ENCODE measurements around the gene CLK3. TPM values are rescaled to one million over a fixed set of nuclear protein-coding genes. Genes with fewer than 3 reads are reported as not detected.
"Not testable (repeated sequence)": the region's sequence is repeated elsewhere in the genome, so short reads cannot be mapped to it uniquely, and the experiment has no call there.

The CLK3 gene
- total RNA-seq, 1 donor from 2014 or later = 122 TPM

GRCh38 chr15:74592222-74592621, 23.4 kb upstream of the CLK3 start:
- Mint-ChIP-seq H3K4me1 (ENCODE audit: low read depth) (peaks cover 3% of the 10 kb centered on the region), H3K27ac (no peak overlapping the region), H3K27me3 (ENCODE audit: low read depth) (no peaks in the 10 kb centered on the region), H3K36me3 (ENCODE audit: low read depth) (peaks cover 49% of the 10 kb centered on the region), H3K4me3 (ENCODE audit: low read depth) (no peak overlapping the region), H3K9me3 (no peaks in the 10 kb centered on the region)
- DNase-seq (ENCODE audit: low spot score) = no peak
- intact Hi-C loops (cut with micrococcal nuclease) = no loop called here

- intact Hi-C loops (cut with micrococcal nuclease) = no loop called here
- no peaks in the 10 kb centered on the region for H3K9me3 Mint-ChIP-seq
- no peaks in the 10 kb centered on the region for H3K27me3 Mint-ChIP-seq (ENCODE audit: low read depth)
- H3K27ac Mint-ChIP-seq = no peak overlapping the region
- H3K4me1 Mint-ChIP-seq (ENCODE audit: low read depth) = peaks cover 9% of the 10 kb centered on the region
- DNase-seq (ENCODE audit: low spot score) = no peak
- H3K36me3 Mint-ChIP-seq (ENCODE audit: low read depth) = peaks cover 55% of the 10 kb centered on the region
- H3K4me3 Mint-ChIP-seq (ENCODE audit: low read depth) = no peak overlapping the region
Measured at GRCh38 chr15:74593122-74593521, 22.5 kb upstream of the CLK3 start.

GRCh38 chr15:74594455-74594854, 21.2 kb upstream of the CLK3 start:
- Mint-ChIP-seq H3K4me3 (ENCODE audit: low read depth) (no peak overlapping the region), H3K27ac (no peak overlapping the region), H3K9me3 (no peaks in the 10 kb centered on the region), H3K4me1 (ENCODE audit: low read depth) (peaks cover 22% of the 10 kb centered on the region), H3K27me3 (ENCODE audit: low read depth) (no peaks in the 10 kb centered on the region), H3K36me3 (ENCODE audit: low read depth) (peaks cover 56% of the 10 kb centered on the region)
- intact Hi-C loops (cut with micrococcal nuclease) = no loop called here
- DNase-seq (ENCODE audit: low spot score) = no peak

GRCh38 chr15:74595271-74595670, 20.4 kb upstream of the CLK3 start:
- Mint-ChIP-seq H3K4me3 (ENCODE audit: low read depth) (no peak overlapping the region), H3K9me3 (no peaks in the 10 kb centered on the region), H3K27ac (peak overlapping the region; percentile 9), H3K4me1 (ENCODE audit: low read depth) (peaks cover 23% of the 10 kb centered on the region), H3K27me3 (ENCODE audit: low read depth) (no peaks in the 10 kb centered on the region), H3K36me3 (ENCODE audit: low read depth) (peaks cover 48% of the 10 kb centered on the region)
- DNase-seq (ENCODE audit: low spot score) = no peak
- intact Hi-C loops (cut with micrococcal nuclease) = no loop called here

GRCh38 chr15:74596736-74597135, 18.9 kb upstream of the CLK3 start:
- not testable (repeated sequence) for H3K9me3 Mint-ChIP-seq, H3K27ac Mint-ChIP-seq
- peaks cover 37% of the 10 kb centered on the region for H3K36me3 Mint-ChIP-seq (ENCODE audit: low read depth)

GRCh38 chr15:74597146-74597705, 18.4 kb upstream of the CLK3 start:
- H3K4me3 Mint-ChIP-seq (ENCODE audit: low read depth); intact Hi-C loops (cut with micrococcal nuclease); H3K27me3 Mint-ChIP-seq (ENCODE audit: low read depth); H3K9me3 Mint-ChIP-seq; DNase-seq (ENCODE audit: low spot score); H3K27ac Mint-ChIP-seq: not testable (repeated sequence)
- H3K36me3 Mint-ChIP-seq (ENCODE audit: low read depth) = peaks cover 37% of the 10 kb centered on the region
- peaks cover 23% of the 10 kb centered on the region for H3K4me1 Mint-ChIP-seq (ENCODE audit: low read depth)

More at GRCh38 chr15:74596736-74597135, 18.9 kb upstream of the CLK3 start:
- H3K27me3 Mint-ChIP-seq (ENCODE audit: low read depth); DNase-seq (ENCODE audit: low spot score); H3K4me3 Mint-ChIP-seq (ENCODE audit: low read depth); intact Hi-C loops (cut with micrococcal nuclease): not testable (repeated sequence)
- H3K4me1 Mint-ChIP-seq (ENCODE audit: low read depth) = peaks cover 23% of the 10 kb centered on the region

- peaks cover 30% of the 10 kb centered on the region for H3K36me3 Mint-ChIP-seq (ENCODE audit: low read depth)
- H3K9me3 Mint-ChIP-seq = no peaks in the 10 kb centered on the region
Measured at GRCh38 chr15:74598126-74598842, 17.4 kb upstream of the CLK3 start.

GRCh38 chr15:74599156-74599555, 16.5 kb upstream of the CLK3 start:
- peak overlapping the region; percentile 38 for H3K27ac Mint-ChIP-seq
- no peak for DNase-seq (ENCODE audit: low spot score)
- peaks cover 23% of the 10 kb centered on the region for H3K4me1 Mint-ChIP-seq (ENCODE audit: low read depth)
- H3K27me3 Mint-ChIP-seq (ENCODE audit: low read depth) = no peaks in the 10 kb centered on the region
- H3K9me3 Mint-ChIP-seq = no peaks in the 10 kb centered on the region
- peaks cover 25% of the 10 kb centered on the region for H3K36me3 Mint-ChIP-seq (ENCODE audit: low read depth)
- H3K4me3 Mint-ChIP-seq (ENCODE audit: low read depth) = peak overlapping the region; percentile 98
- intact Hi-C loops (cut with micrococcal nuclease) = loop anchor here (2.0 kb wide), 1 partner anchor 16 kb away; the partner anchor contains the start of gene CLK3

More at GRCh38 chr15:74598126-74598842, 17.4 kb upstream of the CLK3 start:
- peak; percentile 88 for DNase-seq (ENCODE audit: low spot score)
- H3K27me3 Mint-ChIP-seq (ENCODE audit: low read depth) = no peaks in the 10 kb centered on the region
- peak overlapping the region; percentile 98 for H3K4me3 Mint-ChIP-seq (ENCODE audit: low read depth)
- H3K27ac Mint-ChIP-seq = peak overlapping the region; percentile 98
- intact Hi-C loops (cut with micrococcal nuclease) = loop anchor here (1.0 to 2.0 kb wide), 3 partner anchors 17 to 58 kb away; partner anchors contain the start of gene CLK3
- H3K4me1 Mint-ChIP-seq (ENCODE audit: low read depth) = peaks cover 23% of the 10 kb centered on the region

- Mint-ChIP-seq H3K9me3 (no peaks in the 10 kb centered on the region), H3K4me1 (ENCODE audit: low read depth) (peaks cover 14% of the 10 kb centered on the region), H3K4me3 (ENCODE audit: low read depth) (no peak overlapping the region), H3K27ac (no peak overlapping the region), H3K36me3 (ENCODE audit: low read depth) (peaks cover 5% of the 10 kb centered on the region), H3K27me3 (ENCODE audit: low read depth) (no peaks in the 10 kb centered on the region)
- no peak for DNase-seq (ENCODE audit: low spot score)
- intact Hi-C loops (cut with micrococcal nuclease) = no loop called here
Measured at GRCh38 chr15:74603026-74603788, 12.4 kb upstream of the CLK3 start.

- no peaks in the 10 kb centered on the region for H3K9me3 Mint-ChIP-seq
- no peak overlapping the region for H3K4me3 Mint-ChIP-seq (ENCODE audit: low read depth)
- H3K36me3 Mint-ChIP-seq (ENCODE audit: low read depth) = no peaks in the 10 kb centered on the region
- intact Hi-C loops (cut with micrococcal nuclease) = no loop called here
- H3K27ac Mint-ChIP-seq = no peak overlapping the region
- H3K27me3 Mint-ChIP-seq (ENCODE audit: low read depth) = no peaks in the 10 kb centered on the region
- no peak for DNase-seq (ENCODE audit: low spot score)
- peaks cover 5% of the 10 kb centered on the region for H3K4me1 Mint-ChIP-seq (ENCODE audit: low read depth)
Measured at GRCh38 chr15:74603789-74604705, 11.6 kb upstream of the CLK3 start.

GRCh38 chr15:74604983-74605794, 10.4 kb upstream of the CLK3 start:
- intact Hi-C loops (cut with micrococcal nuclease) = no loop called here
- H3K27me3 Mint-ChIP-seq (ENCODE audit: low read depth) = no peaks in the 10 kb centered on the region
- H3K9me3 Mint-ChIP-seq = no peaks in the 10 kb centered on the region
- no peaks in the 10 kb centered on the region for H3K36me3 Mint-ChIP-seq (ENCODE audit: low read depth)
- H3K27ac Mint-ChIP-seq = no peak overlapping the region
- H3K4me1 Mint-ChIP-seq (ENCODE audit: low read depth) = no peaks in the 10 kb centered on the region
- H3K4me3 Mint-ChIP-seq (ENCODE audit: low read depth) = no peak overlapping the region
- no peak for DNase-seq (ENCODE audit: low spot score)

GRCh38 chr15:74605795-74606150, 9.9 kb upstream of the CLK3 start:
- H3K27me3 Mint-ChIP-seq (ENCODE audit: low read depth) = no peaks in the 10 kb centered on the region
- intact Hi-C loops (cut with micrococcal nuclease) = no loop called here
- no peaks in the 10 kb centered on the region for H3K4me1 Mint-ChIP-seq (ENCODE audit: low read depth)
- no peak for DNase-seq (ENCODE audit: low spot score)
- H3K27ac Mint-ChIP-seq = no peak overlapping the region
- H3K36me3 Mint-ChIP-seq (ENCODE audit: low read depth) = no peaks in the 10 kb centered on the region
- no peak overlapping the region for H3K4me3 Mint-ChIP-seq (ENCODE audit: low read depth)
- no peaks in the 10 kb centered on the region for H3K9me3 Mint-ChIP-seq
